Measurements from ENCODE around the gene PARD3B. TPM values are rescaled to one million over a fixed set of nuclear protein-coding genes. Genes with fewer than 3 reads are reported as not detected.

The PARD3B gene
- total RNA-seq, 4 donors from 2014 or later: 32.6 to 65.7 (median 38.6) TPM

DNA sequence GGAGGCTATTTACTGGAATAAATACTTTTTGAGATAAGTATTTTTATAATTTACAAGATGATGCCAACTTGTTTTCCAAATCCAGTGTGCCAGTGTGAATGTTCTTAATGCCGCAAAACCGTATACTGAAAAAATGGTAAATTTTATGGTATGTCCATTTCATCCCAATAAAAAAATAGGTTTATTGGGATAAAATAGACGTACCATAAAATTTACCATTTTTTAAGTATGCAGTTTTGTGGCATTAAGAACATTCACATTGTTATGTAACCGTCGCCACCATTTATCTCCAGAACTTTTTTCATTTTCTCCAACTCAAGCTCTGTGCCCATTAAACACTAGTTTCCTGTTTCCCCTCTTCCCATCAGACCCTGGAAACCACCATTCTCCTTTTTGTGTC lies 167.9 kb downstream of the PARD3B start:
- Histone ChIP-seq H3K36me3 (no peaks in the 10 kb centered on the region), H3K4me1 (peaks cover 0 to 19% (median 6%) of the 10 kb centered on the region in 4 donors), H3K27me3 (no peaks in the 10 kb centered on the region), H3K4me3 (no peak overlapping the region), H3K27ac (no peak overlapping the region), H3K9me3 (no peaks in the 10 kb centered on the region)
- WGBS, 2 donors (ENCODE audit: low coverage in 1 of 2): 45 to 49% methylated on average over 5 of the region's 5 CpGs
- in situ Hi-C loops (cut with MboI; ENCODE audit: low pct_ligation_motif_present in 1 of 4, low pct_unique_long_range_greater_than_20kb in 1 of 4, low sequenced_read_pairs in 3 of 4): loop anchor here in 1 of 4 donors (25.0 kb wide), 1 partner anchor 949 kb away; no protein-coding TSS in a partner anchor
- no peak for DNase-seq
- TF ChIP-seq, protein P1, sequence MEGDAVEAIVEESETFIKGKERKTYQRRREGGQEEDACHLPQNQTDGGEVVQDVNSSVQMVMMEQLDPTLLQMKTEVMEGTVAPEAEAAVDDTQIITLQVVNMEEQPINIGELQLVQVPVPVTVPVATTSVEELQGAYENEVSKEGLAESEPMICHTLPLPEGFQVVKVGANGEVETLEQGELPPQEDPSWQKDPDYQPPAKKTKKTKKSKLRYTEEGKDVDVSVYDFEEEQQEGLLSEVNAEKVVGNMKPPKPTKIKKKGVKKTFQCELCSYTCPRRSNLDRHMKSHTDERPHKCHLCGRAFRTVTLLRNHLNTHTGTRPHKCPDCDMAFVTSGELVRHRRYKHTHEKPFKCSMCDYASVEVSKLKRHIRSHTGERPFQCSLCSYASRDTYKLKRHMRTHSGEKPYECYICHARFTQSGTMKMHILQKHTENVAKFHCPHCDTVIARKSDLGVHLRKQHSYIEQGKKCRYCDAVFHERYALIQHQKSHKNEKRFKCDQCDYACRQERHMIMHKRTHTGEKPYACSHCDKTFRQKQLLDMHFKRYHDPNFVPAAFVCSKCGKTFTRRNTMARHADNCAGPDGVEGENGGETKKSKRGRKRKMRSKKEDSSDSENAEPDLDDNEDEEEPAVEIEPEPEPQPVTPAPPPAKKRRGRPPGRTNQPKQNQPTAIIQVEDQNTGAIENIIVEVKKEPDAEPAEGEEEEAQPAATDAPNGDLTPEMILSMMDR (IDR thresholded peaks at IDR 0.05): no peak
- TF ChIP-seq EP300 (IDR thresholded peaks at IDR 0.05; ENCODE audit: low read depth) (no peak), POLR2A (IDR thresholded peaks at IDR 0.05) (no peak), POLR2AphosphoS5 (IDR thresholded peaks at IDR 0.05) (no peak)
- intact Hi-C loops (cut with DNase I; ENCODE audit: low total_unique reads): no loop called here

DNA sequence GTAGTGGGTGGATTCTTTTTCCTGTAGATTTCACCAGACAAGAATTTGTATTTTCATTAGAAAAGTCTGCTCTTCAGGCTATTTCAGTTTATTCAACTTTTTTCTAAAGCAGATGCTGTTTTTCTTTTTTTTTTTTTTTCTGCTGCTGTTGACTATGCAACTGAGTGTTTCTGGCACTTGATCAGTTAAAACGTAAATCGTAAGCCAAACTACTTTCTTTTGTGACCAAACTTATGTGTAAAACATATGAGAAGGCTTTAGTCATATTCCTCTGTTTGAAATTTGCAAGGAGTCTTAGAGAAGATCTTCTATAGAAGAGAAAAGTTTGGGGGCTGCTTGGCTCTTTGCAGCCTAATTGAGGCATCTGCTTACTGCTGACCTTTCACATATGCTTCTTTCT lies 170.1 kb downstream of the PARD3B start:
- TF ChIP-seq POLR2AphosphoS5 (IDR thresholded peaks at IDR 0.05) (no peak), POLR2A (IDR thresholded peaks at IDR 0.05) (no peak), EP300 (IDR thresholded peaks at IDR 0.05; ENCODE audit: low read depth) (no peak)
- TF ChIP-seq, protein P1 (IDR thresholded peaks at IDR 0.05): no peak
- Histone ChIP-seq H3K36me3 (no peaks in the 10 kb centered on the region), H3K4me3 (no peak overlapping the region), H3K27ac (no peak overlapping the region), H3K9me3 (no peaks in the 10 kb centered on the region), H3K4me1 (peaks cover 0 to 10% (median 6%) of the 10 kb centered on the region in 4 donors), H3K27me3 (no peaks in the 10 kb centered on the region)
- WGBS, 2 donors (ENCODE audit: low coverage in 1 of 2): 80 to 90% methylated on average over 2 of the region's 2 CpGs
- intact Hi-C loops (cut with DNase I; ENCODE audit: low total_unique reads): no loop called here
- in situ Hi-C loops (cut with MboI; ENCODE audit: low pct_ligation_motif_present in 1 of 4, low pct_unique_long_range_greater_than_20kb in 1 of 4, low sequenced_read_pairs in 3 of 4): loop anchor here in 1 of 4 donors (25.0 kb wide), 1 partner anchor 947 kb away; no protein-coding TSS in a partner anchor
- no peak for DNase-seq

DNA sequence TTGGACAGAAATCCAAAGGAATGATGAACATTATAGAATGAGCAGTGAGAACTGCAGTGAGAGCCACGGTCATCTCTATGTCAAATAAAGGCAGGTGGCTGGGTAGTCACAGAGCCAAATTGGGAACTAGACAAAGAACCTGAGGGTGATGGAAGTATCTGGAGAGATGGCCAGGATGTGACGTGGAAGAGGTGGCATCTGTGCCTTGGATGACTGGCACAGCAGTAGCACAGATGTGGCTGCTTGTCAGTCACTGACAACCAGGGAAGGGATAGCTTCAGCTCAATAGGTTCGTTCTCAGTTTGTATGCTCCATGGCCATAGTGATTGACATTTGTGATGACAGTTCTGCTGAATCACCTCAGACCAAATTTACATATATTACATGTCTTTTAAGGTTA lies 172.3 kb downstream of the PARD3B start:
- H3K27me3 ChIP-seq: no peaks in the 10 kb centered on the region
- intact Hi-C loops (cut with DNase I; ENCODE audit: low total_unique reads) (no loop called here), in situ Hi-C loops (cut with MboI; ENCODE audit: low pct_ligation_motif_present in 1 of 4, low pct_unique_long_range_greater_than_20kb in 1 of 4, low sequenced_read_pairs in 3 of 4) (loop anchor here in 1 of 4 donors (25.0 kb wide), 1 partner anchor 945 kb away; no protein-coding TSS in a partner anchor)
- no peak for DNase-seq
- TF ChIP-seq POLR2A (IDR thresholded peaks at IDR 0.05) (no peak), EP300 (IDR thresholded peaks at IDR 0.05; ENCODE audit: low read depth) (no peak), POLR2AphosphoS5 (IDR thresholded peaks at IDR 0.05) (no peak)
- TF ChIP-seq, protein P1 (IDR thresholded peaks at IDR 0.05): no peak
- no peaks in the 10 kb centered on the region for H3K9me3 ChIP-seq
- no peaks in the 10 kb centered on the region for H3K36me3 ChIP-seq
- H3K4me3 ChIP-seq: no peak overlapping the region
- 81 to 83% methylated on average over 3 of the region's 3 CpGs for WGBS, 2 donors (ENCODE audit: low coverage in 1 of 2)
- H3K4me1 ChIP-seq: peaks cover 0 to 10% (median 6%) of the 10 kb centered on the region in 4 donors
- H3K27ac ChIP-seq: no peak overlapping the region

DNA sequence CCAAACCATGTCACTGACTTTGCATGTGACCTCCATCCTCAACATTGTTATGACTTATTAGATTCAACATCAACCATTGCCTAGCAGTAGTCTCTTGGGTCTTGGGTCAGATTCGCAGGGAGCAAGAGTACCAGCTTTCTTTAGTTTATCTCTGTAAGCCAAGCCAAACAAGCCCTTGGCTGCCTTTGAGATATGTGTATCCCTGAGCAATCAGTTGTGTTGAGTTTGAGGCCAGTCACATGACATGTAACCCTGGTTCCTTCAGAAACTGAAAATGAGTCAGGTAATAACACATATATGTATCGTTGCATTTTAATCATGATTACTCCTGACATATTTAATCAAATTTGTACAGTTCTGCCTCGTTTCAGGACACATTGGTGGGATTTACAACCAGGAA lies 173.3 kb downstream of the PARD3B start:
- intact Hi-C loops (cut with DNase I; ENCODE audit: low total_unique reads): no loop called here
- TF ChIP-seq EP300 (IDR thresholded peaks at IDR 0.05; ENCODE audit: low read depth): no peak
- TF ChIP-seq POLR2A (IDR thresholded peaks at IDR 0.05): no peak
- no peak for TF ChIP-seq POLR2AphosphoS5 (IDR thresholded peaks at IDR 0.05)
- TF ChIP-seq, protein P1 (IDR thresholded peaks at IDR 0.05): no peak
- H3K27ac ChIP-seq: no peak overlapping the region
- in situ Hi-C loops (cut with MboI; ENCODE audit: low pct_ligation_motif_present in 1 of 4, low pct_unique_long_range_greater_than_20kb in 1 of 4, low sequenced_read_pairs in 3 of 4): loop anchor here in 1 of 4 donors (25.0 kb wide), 1 partner anchor 944 kb away; no protein-coding TSS in a partner anchor
- H3K36me3 ChIP-seq: no peaks in the 10 kb centered on the region
- H3K9me3 ChIP-seq: no peaks in the 10 kb centered on the region
- peaks cover 0 to under 1% (median 0%) of the 10 kb centered on the region in 4 donors for H3K4me1 ChIP-seq
- no peaks in the 10 kb centered on the region for H3K27me3 ChIP-seq
- DNase-seq: no peak
- 83 to 87% methylated on average over 3 of the region's 3 CpGs for WGBS, 2 donors (ENCODE audit: low coverage in 1 of 2)
- H3K4me3 ChIP-seq: no peak overlapping the region

All from transverse colon (tissue), 4 donors.